B cell (primary cell): ENCODE data around the gene ELFN2. TPM values are rescaled to one million over a fixed set of nuclear protein-coding genes. Genes with fewer than 3 reads are reported as not detected.
A peak's percentile ranks its signal among the peaks of the same experiment; 100 is the strongest.

Experiments
- ATAC-seq: fragments of 200-7000 bp; cut with Tn5 transposase; one replicate; pipeline ENCODE4 v1.10.0; 2021; ENCODE audit warnings: low read depth, mild to moderate bottlenecking, moderate number of reproducible peaks, moderate library complexity
- CTCF ChIA-PET: fragments of 350-600 bp; sonication (Branson Sonifier 250); formaldehyde crosslinking; loops from one replicate; lab custom pipeline; 2021; ENCODE audit warnings: antibody characterized with exemption, inconsistent platforms; lab: Charles Lee
- POLR2A ChIA-PET: fragments of 350-600 bp; sonication (Branson Sonifier 250); formaldehyde crosslinking; loops from one replicate; lab custom pipeline; 2021; ENCODE audit warnings: antibody characterized with exemption; lab: Charles Lee
- DNase-seq: peaks from one replicate; pipeline ENCODE4 v3.0.0; 2013
- H2AFZ ChIP-seq: 2 replicates; pipeline ENCODE4 v1.6.1; 2012; ENCODE audit warnings: mild to moderate bottlenecking, low read depth, low read length; ENCODE audit not compliant: insufficient read depth, poor library complexity, severe bottlenecking
- H3K27ac ChIP-seq, 2 donors: 1 replicate in 1 of 2; 2 replicates in 1 of 2; pipeline ENCODE4 v1.5.1; 2012 to 2013; ENCODE audit warnings: low read length in 2 of 2, mild to moderate bottlenecking in 2 of 2, moderate library complexity in 1 of 2
- H3K27me3 ChIP-seq, 4 experiments: fragments of 200-600 bp in 1 of 4; sonication (generic) in 1 of 4; replicated peaks in 1 of 4; 1 replicate in 2 of 4; 2 replicates in 2 of 4; pipeline versions ENCODE4 v1.6.1 to v1.7.0; 2013 to 2016; ENCODE audit warnings: low read length in 3 of 4, mild to moderate bottlenecking in 2 of 4, mixed read lengths in 1 of 4, moderate library complexity in 1 of 4; ENCODE audit not compliant: insufficient read depth in 4 of 4, control insufficient read depth in 3 of 4; ENCODE audit errors: control extremely low read depth in 1 of 4
- H3K36me3 ChIP-seq, 2 experiments: replicated peaks in 1 of 2; 1 replicate in 1 of 2; 2 replicates in 1 of 2; pipeline versions ENCODE4 v1.6.1 to v1.7.1; 2013; ENCODE audit warnings: low read length in 1 of 2; ENCODE audit not compliant: insufficient read depth in 2 of 2, control insufficient read depth in 1 of 2; ENCODE audit errors: control extremely low read depth in 1 of 2, extremely low read depth in 1 of 2
- H3K4me1 ChIP-seq, 2 donors: fragments of 200-600 bp in 1 of 2; sonication (generic) in 1 of 2; 1 replicate in 1 of 2; 2 replicates in 1 of 2; pipeline versions ENCODE4 v1.5.1 to v1.6.1; 2013 to 2017; ENCODE audit warnings: low read length in 2 of 2; ENCODE audit not compliant: control insufficient read depth in 2 of 2, insufficient read depth in 2 of 2
- H3K4me2 ChIP-seq: replicated peaks from 2 replicates; pipeline ENCODE3; 2012; ENCODE audit warnings: mild to moderate bottlenecking, low read depth, low read length; ENCODE audit not compliant: poor library complexity, severe bottlenecking
- H3K4me3 ChIP-seq, 5 experiments: fragments of 200-600 bp in 1 of 5; sonication (generic) in 1 of 5; 1 replicate in 3 of 5; 2 replicates in 2 of 5; pipeline versions ENCODE4 v1.5.1 to v1.7.0; 2011 to 2016; ENCODE audit warnings: low read length in 4 of 5, mild to moderate bottlenecking in 4 of 5, low read depth in 2 of 5, control low read depth in 1 of 5, moderate library complexity in 1 of 5; ENCODE audit not compliant: insufficient read depth in 1 of 5; ENCODE audit errors: control extremely low read depth in 1 of 5, extremely low read depth in 1 of 5
- H3K79me2 ChIP-seq: fragments of 200-600 bp; sonication (generic); one replicate; pipeline ENCODE4 v1.6.0; 2016; ENCODE audit warnings: low read length; ENCODE audit not compliant: control insufficient read depth, insufficient read depth
- H3K9ac ChIP-seq: fragments of 200-600 bp; sonication (generic); 2 replicates; pipeline ENCODE4 v1.6.1; 2017; ENCODE audit warnings: mild to moderate bottlenecking, low read length, moderate library complexity
- H3K9me3 ChIP-seq, 3 donors: one replicate each; pipeline versions ENCODE4 v1.6.1 to v1.7.1; 2013; ENCODE audit warnings: low read length in 2 of 3; ENCODE audit not compliant: control insufficient read depth in 2 of 3, insufficient read depth in 1 of 3; ENCODE audit errors: control extremely low read depth in 1 of 3
- H4K20me1 ChIP-seq: 2 replicates; pipeline ENCODE4 v1.6.0; 2012; ENCODE audit warnings: mild to moderate bottlenecking, low read length; ENCODE audit not compliant: insufficient read depth, control insufficient read depth, poor library complexity, severe bottlenecking
- H3K27ac Mint-ChIP-seq: one replicate; pipeline ENCODE4 v1.8.0; 2021; ENCODE audit warnings: mixed read lengths
- H3K27me3 Mint-ChIP-seq: one replicate; pipeline ENCODE4 v1.8.0; 2021; ENCODE audit warnings: mixed read lengths
- H3K4me1 Mint-ChIP-seq: one replicate; pipeline ENCODE4 v1.8.0; 2021; ENCODE audit warnings: mixed read lengths
- H3K4me3 Mint-ChIP-seq: one replicate; pipeline ENCODE4 v1.8.0; 2021; ENCODE audit warnings: mixed read lengths
- H3K9me3 Mint-ChIP-seq: one replicate; pipeline ENCODE4 v1.8.0; 2022; ENCODE audit warnings: mixed read lengths; ENCODE audit not compliant: insufficient read depth
- EZH2 ChIP-seq: IDR thresholded peaks from 2 replicates; pipeline ENCODE4 v1.6.1; 2012; ENCODE audit warnings: borderline replicate concordance, low read depth, mild to moderate bottlenecking, moderate library complexity, low read length; ENCODE audit not compliant: insufficient read depth, poor library complexity, severe bottlenecking
- WGBS: methylation state at CpG from one replicate; pipeline ENCODE4 v1.1.5; 2013; ENCODE audit warnings: missing lambda C conversion rate; ENCODE audit not compliant: insufficient coverage; 5-methylcytosine and 5-hydroxymethylcytosine counted together
- intact Hi-C: fragments of 100-400 bp; cut with micrococcal nuclease; formaldehyde crosslinking; loops from one replicate; pipeline ENCODE4 v1.10.0; 2022
- polyA plus RNA-seq: library from polyadenylated mRNA; depleted of rRNA; stranded (reverse); fragments of >200 nt; gene quantifications from 2 replicates; pipeline ENCODE4 v1.2.3, GENCODE V29; 2012
- total RNA-seq, 2 donors: library from RNA; stranded (reverse); fragments of 120-200 nt in 1 of 2; gene quantifications; 1 replicate in 1 of 2; 2 replicates in 1 of 2; pipeline versions ENCODE4 v1.2.3 to v1.2.4, GENCODE V29; 2013 to 2022
- TF ChIP-seq, protein P1 (sequence below): fragments of 200-600 bp; IDR thresholded peaks from one replicate; pipeline ENCODE4 v1.8.0; 2022; ENCODE audit warnings: antibody characterized with exemption, mild to moderate bottlenecking

ELFN2 gene
- total and polyA plus RNA-seq, 2 donors (not counting 1 experiment from before 2014, with no cell fraction given) = 0.07 to 0.12 TPM

DNA sequence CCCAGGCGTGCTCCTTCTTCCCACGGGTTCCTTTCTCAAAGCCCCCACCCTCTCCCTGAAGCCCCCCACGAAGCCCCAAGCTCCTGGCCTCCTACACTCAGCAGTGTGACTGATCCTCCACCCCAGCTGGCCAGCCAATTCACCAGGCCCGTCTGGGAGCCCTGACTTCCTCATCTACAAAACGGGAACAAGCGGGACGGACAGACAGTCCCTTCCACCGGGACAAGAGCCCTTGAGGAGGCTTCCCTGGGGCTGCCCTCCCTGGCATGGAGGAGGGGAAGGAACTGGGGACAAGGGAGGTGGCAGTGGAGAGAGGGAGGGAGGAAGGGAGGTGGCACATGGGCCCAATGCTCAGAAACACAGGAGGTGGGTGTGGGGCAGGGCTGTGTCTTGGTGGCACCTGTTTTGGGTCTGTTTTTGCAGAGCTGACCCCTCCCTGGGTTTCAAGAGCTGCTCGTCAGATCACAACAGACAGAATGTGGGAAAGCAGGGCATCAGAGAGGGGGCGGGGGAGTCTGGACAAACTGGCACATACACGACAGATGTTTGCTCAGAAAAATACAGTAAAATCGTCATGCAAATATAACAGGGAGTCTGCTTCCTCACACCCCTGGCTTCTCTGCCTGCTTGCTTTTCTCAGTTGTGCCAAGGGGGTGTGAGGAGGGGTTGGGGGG, 56.8 kb downstream of the ELFN2 start:
- Histone ChIP-seq H3K27ac (peak overlapping the region; percentile 18 to 38), H2AFZ (peak overlapping the region; percentile 81), H3K9ac (peak overlapping the region; percentile 14), H3K4me2 (peak overlapping the region; percentile 59), H3K27me3 (peaks cover 0 to 6% (median 0%) of the 10 kb centered on the region in 4 experiments), H3K4me3 (no peak overlapping the region), H3K36me3 (no peaks in the 10 kb centered on the region), H3K79me2 (no peaks in the 10 kb centered on the region), H3K4me1 (peaks cover 42 to 68% of the 10 kb centered on the region in 2 donors), H3K9me3 (no peaks in the 10 kb centered on the region), H4K20me1 (no peaks in the 10 kb centered on the region)
- peaks cover 11% of the 10 kb centered on the region for H3K27me3 Mint-ChIP-seq
- ChIA-PET POLR2A (interaction anchor here (0.7 kb wide), 1 partner anchor 58 kb away, joined by 7 read pairs; no protein-coding TSS in a partner anchor), CTCF (interaction anchor here (1.0 kb wide), 1 partner anchor 52 kb away, joined by 3 read pairs; no protein-coding TSS in a partner anchor)
- DNase-seq (peak; percentile 56), ATAC-seq (peak; percentile 66)
- peaks cover 57% of the 10 kb centered on the region for H3K4me1 Mint-ChIP-seq
- intact Hi-C loops = no loop called here
- H3K4me3 Mint-ChIP-seq = peak overlapping the region; percentile 75
- TF ChIP-seq EZH2 = no peak
- TF ChIP-seq, protein P1, sequence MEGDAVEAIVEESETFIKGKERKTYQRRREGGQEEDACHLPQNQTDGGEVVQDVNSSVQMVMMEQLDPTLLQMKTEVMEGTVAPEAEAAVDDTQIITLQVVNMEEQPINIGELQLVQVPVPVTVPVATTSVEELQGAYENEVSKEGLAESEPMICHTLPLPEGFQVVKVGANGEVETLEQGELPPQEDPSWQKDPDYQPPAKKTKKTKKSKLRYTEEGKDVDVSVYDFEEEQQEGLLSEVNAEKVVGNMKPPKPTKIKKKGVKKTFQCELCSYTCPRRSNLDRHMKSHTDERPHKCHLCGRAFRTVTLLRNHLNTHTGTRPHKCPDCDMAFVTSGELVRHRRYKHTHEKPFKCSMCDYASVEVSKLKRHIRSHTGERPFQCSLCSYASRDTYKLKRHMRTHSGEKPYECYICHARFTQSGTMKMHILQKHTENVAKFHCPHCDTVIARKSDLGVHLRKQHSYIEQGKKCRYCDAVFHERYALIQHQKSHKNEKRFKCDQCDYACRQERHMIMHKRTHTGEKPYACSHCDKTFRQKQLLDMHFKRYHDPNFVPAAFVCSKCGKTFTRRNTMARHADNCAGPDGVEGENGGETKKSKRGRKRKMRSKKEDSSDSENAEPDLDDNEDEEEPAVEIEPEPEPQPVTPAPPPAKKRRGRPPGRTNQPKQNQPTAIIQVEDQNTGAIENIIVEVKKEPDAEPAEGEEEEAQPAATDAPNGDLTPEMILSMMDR = no peak
- H3K9me3 Mint-ChIP-seq = no peaks in the 10 kb centered on the region
- H3K27ac Mint-ChIP-seq = peak overlapping the region; percentile 87
- 19% methylated on average over 5 of the region's 12 CpGs for WGBS

DNA sequence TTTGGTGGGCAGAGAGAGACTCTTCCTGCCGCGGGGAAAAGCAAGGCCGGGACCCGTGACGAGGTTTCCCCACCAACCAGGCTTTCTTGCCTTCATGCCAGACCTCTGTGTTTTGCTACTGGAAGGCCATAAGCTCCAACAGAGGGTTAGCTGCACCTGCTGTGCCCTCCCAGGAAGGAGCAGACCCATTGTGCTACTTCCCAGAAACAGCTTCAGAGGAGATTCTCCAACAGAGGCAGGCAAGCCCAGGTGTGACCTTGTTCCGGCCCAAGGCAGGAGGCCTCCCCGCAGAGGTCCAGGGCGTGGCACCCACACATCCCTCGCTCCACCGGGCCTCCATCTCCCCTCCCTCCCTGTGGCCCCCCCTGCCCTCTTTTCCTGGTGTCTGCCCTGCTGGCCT, 57.8 kb downstream of the ELFN2 start:
- Histone ChIP-seq H3K9ac (no peak overlapping the region), H3K79me2 (no peaks in the 10 kb centered on the region), H3K4me3 (no peak overlapping the region), H2AFZ (no peak overlapping the region), H3K4me2 (no peak overlapping the region), H3K27me3 (peaks cover 0 to 6% (median 0%) of the 10 kb centered on the region in 4 experiments), H3K9me3 (no peaks in the 10 kb centered on the region), H4K20me1 (no peaks in the 10 kb centered on the region), H3K27ac (no peak overlapping the region), H3K4me1 (peaks cover 46 to 77% of the 10 kb centered on the region in 2 donors), H3K36me3 (no peaks in the 10 kb centered on the region)
- WGBS = 63% methylated on average over 6 of the region's 10 CpGs
- H3K4me3 Mint-ChIP-seq = no peak overlapping the region
- ChIA-PET CTCF (no interaction called here), POLR2A (no interaction called here)
- peaks cover 5% of the 10 kb centered on the region for H3K27me3 Mint-ChIP-seq
- intact Hi-C loops = no loop called here
- H3K9me3 Mint-ChIP-seq = no peaks in the 10 kb centered on the region
- H3K4me1 Mint-ChIP-seq = peaks cover 64% of the 10 kb centered on the region
- no peak for ATAC-seq
- TF ChIP-seq, protein P1 = no peak
- no peak for TF ChIP-seq EZH2
- H3K27ac Mint-ChIP-seq = peak overlapping the region; percentile 59
- no peak for DNase-seq
